Cardiac fibroblast (primary cell): ENCODE measurements around the gene PRR3.
A peak's percentile ranks its signal among the peaks of the same experiment; 100 is the strongest.

ENCODE experiments used
- DNase-seq, 2 donors: peaks; one replicate each; pipeline versions ENCODE4 v3.0.0 to v3.0.0-alpha.2; 2010; ENCODE audit warnings: low read depth in 2 of 2
- H3K4me3 ChIP-seq, 2 donors: replicated peaks in 1 of 2; 1 replicate in 1 of 2; 2 replicates in 1 of 2; pipeline ENCODE4 v1.5.1; 2011; ENCODE audit warnings: low read depth in 2 of 2, low read length in 2 of 2, mild to moderate bottlenecking in 2 of 2, moderate library complexity in 1 of 2
- CTCF ChIP-seq: IDR thresholded peaks from one replicate; pipeline ENCODE4 v1.5.1; 2011; ENCODE audit warnings: low read depth, mild to moderate bottlenecking, low read length, inconsistent platforms

The PRR3 gene

GRCh38 chr6:30573113-30573512 is 16.0 kb downstream of the PRR3 start:
- TF ChIP-seq CTCF: no peak
- no peak overlapping the region for H3K4me3 ChIP-seq
- DNase-seq: no peak

- H3K4me3 ChIP-seq: no peak overlapping the region
- TF ChIP-seq CTCF: no peak
- no peak for DNase-seq
These were observed 21.0 kb downstream of the PRR3 start for GRCh38 chr6:30578051-30578450.

- H3K4me3 ChIP-seq: no peak overlapping the region
These were observed 26.8 kb downstream of the PRR3 start for GRCh38 chr6:30583921-30584320.

GRCh38 chr6:30589754-30590358 is 32.8 kb downstream of the PRR3 start:
- TF ChIP-seq CTCF: no peak

More at GRCh38 chr6:30583921-30584320, 26.8 kb downstream of the PRR3 start:
- DNase-seq: no peak
- no peak for TF ChIP-seq CTCF

GRCh38 chr6:30590509-30590908 is 33.4 kb downstream of the PRR3 start:
- no peak for TF ChIP-seq CTCF

More at GRCh38 chr6:30589754-30590358, 32.8 kb downstream of the PRR3 start:
- no peak overlapping the region for H3K4me3 ChIP-seq
- DNase-seq: no peak

GRCh38 chr6:30591008-30591407 is 33.9 kb downstream of the PRR3 start:
- no peak overlapping the region for H3K4me3 ChIP-seq
- DNase-seq: peak; percentile 66 to 72
- TF ChIP-seq CTCF: no peak

More at GRCh38 chr6:30590509-30590908, 33.4 kb downstream of the PRR3 start:
- H3K4me3 ChIP-seq: no peak overlapping the region
- DNase-seq: peak in 1 of 2 donors; percentile 29

GRCh38 chr6:30592287-30592686 is 35.2 kb downstream of the PRR3 start:
- TF ChIP-seq CTCF: no peak
- no peak for DNase-seq
- H3K4me3 ChIP-seq: no peak overlapping the region
